K562 (cell line): ENCODE measurements around the gene SLC20A1. TPM values are rescaled to one million over a fixed set of nuclear protein-coding genes. Genes with fewer than 3 reads are reported as not detected.

Source experiments
- ATF3 ChIP-seq, 2 experiments: fragments of 450-650 bp in 1 of 2; sonication (generic) in 1 of 2; formaldehyde crosslinking in 1 of 2; IDR thresholded peaks in 1 of 2; conservative IDR thresholded peaks in 1 of 2; 2 replicates each; pipeline versions ENCODE4 v1.6.1 to v1.8.1; 2016 to 2023; ENCODE audit warnings: mild to moderate bottlenecking in 2 of 2, moderate library complexity in 2 of 2, inconsistent platforms in 1 of 2, missing genetic modification reagents in 1 of 2
- DNMT1 ChIP-seq: fragments of 450-650 bp; IDR thresholded peaks from 2 replicates; pipeline ENCODE4 v1.6.1; 2016; ENCODE audit warnings: antibody characterized with exemption, mild to moderate bottlenecking
- HBP1 ChIP-seq: fragments of 450-650 bp; formaldehyde crosslinking; IDR thresholded peaks from 2 replicates; pipeline ENCODE4 v1.4.0; 2022; ENCODE audit warnings: missing genetic modification characterization
- HEY1 ChIP-seq: fragments of 250-450 bp; sonication (Bioruptor Pico); IDR thresholded peaks from 2 replicates; pipeline ENCODE4 v1.5.0; 2020; ENCODE audit warnings: mild to moderate bottlenecking, moderate library complexity, borderline replicate concordance
- PML ChIP-seq: IDR thresholded peaks from 2 replicates; pipeline ENCODE4 v1.6.1; 2012; ENCODE audit warnings: low read length, inconsistent platforms
- PURB ChIP-seq: sonication (generic); formaldehyde crosslinking; IDR thresholded peaks from 2 replicates; pipeline ENCODE4 v1.9.0; 2021; ENCODE audit warnings: low read depth, mild to moderate bottlenecking, missing genetic modification reagents
- RBM25 ChIP-seq: fragments of 200-400 bp; formaldehyde crosslinking; IDR thresholded peaks from 2 replicates; pipeline ENCODE4 v1.6.1; 2018; ENCODE audit warnings: low read length, low read depth, moderate library complexity; ENCODE audit not compliant: severe bottlenecking
- RREB1 ChIP-seq: fragments of 250-450 bp; sonication (Bioruptor Pico); IDR thresholded peaks from 2 replicates; pipeline ENCODE4 v1.4.0; 2020
- TEAD2 ChIP-seq: fragments of 450-650 bp; IDR thresholded peaks from 2 replicates; pipeline ENCODE4 v1.6.1; 2016; ENCODE audit warnings: missing genetic modification characterization, control low read depth, missing compliant biosample characterization
- THAP7 ChIP-seq: fragments of 250-450 bp; sonication (Bioruptor Pico); IDR thresholded peaks from 2 replicates; pipeline ENCODE4 v1.5.0; 2021
- ZBTB8A ChIP-seq: fragments of 450-650 bp; IDR thresholded peaks from 2 replicates; pipeline ENCODE4 v1.6.1; 2018; ENCODE audit warnings: mild to moderate bottlenecking, moderate library complexity; ENCODE audit not compliant: partially characterized antibody
- ZBTB9 ChIP-seq: fragments of 450-650 bp; formaldehyde crosslinking; IDR thresholded peaks from 2 replicates; pipeline ENCODE4 v1.4.0; 2020; ENCODE audit warnings: mild to moderate bottlenecking, moderate library complexity
- ZNF124 ChIP-seq: sonication (generic); formaldehyde crosslinking; IDR thresholded peaks from 2 replicates; pipeline ENCODE4 v1.8.1; 2022; ENCODE audit warnings: missing genetic modification reagents
- ZNF586 ChIP-seq: fragments of 450-650 bp; formaldehyde crosslinking; conservative IDR thresholded peaks from 2 replicates; pipeline ENCODE4 v1.4.0; 2020; ENCODE audit warnings: mild to moderate bottlenecking, moderate library complexity
- ZNF696 ChIP-seq: fragments of 250-450 bp; sonication (Bioruptor Pico); conservative IDR thresholded peaks from 2 replicates; pipeline ENCODE4 v1.4.0; 2020; ENCODE audit warnings: mild to moderate bottlenecking, moderate library complexity
- polyA plus RNA-seq, 8 experiments: library from polyadenylated mRNA; depleted of rRNA in 4 of 8; stranded (reverse) in 5 of 8; unstranded in 3 of 8; fragments of >200 nt; fragmentation: Nextera tagmentation in 2 of 8; fragmentation: Illumina TruSeq in 1 of 8; extraction: Ambion mirVana in 2 of 8; extraction: Trizol in 1 of 8; gene quantifications; 2 replicates each; pipeline versions ENCODE4 v1.2.1 to v1.2.3, GENCODE V29; 2011 to 2014; ENCODE audit warnings: inconsistent platforms in 1 of 8, missing spikeins in 1 of 8
- total RNA-seq, 7 experiments: library from RNA; depleted of rRNA in 6 of 7; stranded (reverse); fragments of >200 nt in 6 of 7; fragmentation: Illumina TruSeq in 2 of 7; extraction: Trizol in 2 of 7; gene quantifications; 2 replicates each; pipeline versions ENCODE4 v1.2.1 to v1.2.3, GENCODE V29; 2011 to 2021; ENCODE audit warnings: low replicate concordance in 1 of 7
- TF ChIP-seq, protein P1 (sequence below): IDR thresholded peaks from 2 replicates; pipeline ENCODE4 v1.6.1; 2011; ENCODE audit not compliant: insufficient read length; ENCODE audit errors: extremely low read depth
- TF ChIP-seq, protein P2 (sequence below): fragments of 250-450 bp; sonication (Bioruptor Pico); IDR thresholded peaks from 2 replicates; pipeline ENCODE4 v1.8.0; 2022; ENCODE audit warnings: moderate library complexity, mild to moderate bottlenecking, inconsistent platforms

Gene SLC20A1
- total and polyA plus RNA-seq, 9 of the 15 experiments (the other 6 are each of a cell fraction or from before 2014, with no cell fraction given): 53.8 to 150 (median 74.7) TPM

DNA sequence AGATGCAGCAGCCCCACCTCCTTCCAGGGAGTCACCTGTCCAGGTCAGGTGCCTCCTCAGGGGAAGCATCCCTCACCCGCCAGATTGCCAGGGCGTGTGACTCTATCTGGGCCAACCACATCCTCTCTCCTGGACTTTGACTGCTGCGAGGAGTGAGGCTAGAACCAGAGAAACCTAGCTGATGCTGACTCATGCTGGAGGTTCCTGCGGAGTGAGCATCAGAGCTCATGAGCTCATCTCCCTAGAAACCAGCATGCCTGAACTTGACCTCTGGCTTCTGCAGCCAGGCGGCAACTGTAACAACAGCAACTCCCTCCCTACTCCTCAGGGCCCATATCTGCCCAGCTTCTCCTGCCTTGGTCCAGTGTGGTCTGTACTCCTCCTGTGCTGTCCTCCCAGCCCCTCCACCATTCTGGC lies 46.8 kb downstream of the SLC20A1 start (continued):
- TF ChIP-seq RREB1 (CRISPR knock-in tag): peak; percentile 74; the same call in 1 of the 2 replicates
- no peak for TF ChIP-seq HEY1 (CRISPR knock-in tag)
- TF ChIP-seq ZNF696 (CRISPR knock-in tag): no peak
- no peak for TF ChIP-seq ZNF586 (CRISPR knock-in tag)
- no peak for TF ChIP-seq DNMT1
- peak; percentile 91 for TF ChIP-seq ATF3 (IDR thresholded peaks at IDR 0.05)
- TF ChIP-seq ATF3 (CRISPR knock-in tag; conservative IDR thresholded peaks at IDR 0.05): no peak
- TF ChIP-seq ZBTB9 (CRISPR knock-in tag): no peak
- no peak for TF ChIP-seq ZNF124 (CRISPR knock-in tag)
- TF ChIP-seq PURB (CRISPR knock-in tag): no peak
- TF ChIP-seq, protein P1, sequence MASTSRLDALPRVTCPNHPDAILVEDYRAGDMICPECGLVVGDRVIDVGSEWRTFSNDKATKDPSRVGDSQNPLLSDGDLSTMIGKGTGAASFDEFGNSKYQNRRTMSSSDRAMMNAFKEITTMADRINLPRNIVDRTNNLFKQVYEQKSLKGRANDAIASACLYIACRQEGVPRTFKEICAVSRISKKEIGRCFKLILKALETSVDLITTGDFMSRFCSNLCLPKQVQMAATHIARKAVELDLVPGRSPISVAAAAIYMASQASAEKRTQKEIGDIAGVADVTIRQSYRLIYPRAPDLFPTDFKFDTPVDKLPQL: no peak
- no peak for TF ChIP-seq HBP1
- no peak for TF ChIP-seq ZBTB8A
- no peak for TF ChIP-seq THAP7
- no peak for TF ChIP-seq PML
- no peak for TF ChIP-seq RBM25
- TF ChIP-seq, protein P2, sequence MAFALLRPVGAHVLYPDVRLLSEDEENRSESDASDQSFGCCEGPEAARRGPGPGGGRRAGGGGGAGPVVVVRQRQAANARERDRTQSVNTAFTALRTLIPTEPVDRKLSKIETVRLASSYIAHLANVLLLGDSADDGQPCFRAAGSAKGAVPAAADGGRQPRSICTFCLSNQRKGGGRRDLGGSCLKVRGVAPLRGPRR (CRISPR knock-in tag): no peak
- no peak for TF ChIP-seq TEAD2 (tag)
